ENCODE measurements around the gene GRHL1. TPM values are rescaled to one million over a fixed set of nuclear protein-coding genes. Genes with fewer than 3 reads are reported as not detected.
A peak's percentile ranks its signal among the peaks of the same experiment; 100 is the strongest.
"Not testable (repeated sequence)": the region's sequence is repeated elsewhere in the genome, so short reads cannot be mapped to it uniquely, and the experiment has no call there.

The GRHL1 gene
- total RNA-seq, 1 donor from 2014 or later, result 1.1 TPM

DNA sequence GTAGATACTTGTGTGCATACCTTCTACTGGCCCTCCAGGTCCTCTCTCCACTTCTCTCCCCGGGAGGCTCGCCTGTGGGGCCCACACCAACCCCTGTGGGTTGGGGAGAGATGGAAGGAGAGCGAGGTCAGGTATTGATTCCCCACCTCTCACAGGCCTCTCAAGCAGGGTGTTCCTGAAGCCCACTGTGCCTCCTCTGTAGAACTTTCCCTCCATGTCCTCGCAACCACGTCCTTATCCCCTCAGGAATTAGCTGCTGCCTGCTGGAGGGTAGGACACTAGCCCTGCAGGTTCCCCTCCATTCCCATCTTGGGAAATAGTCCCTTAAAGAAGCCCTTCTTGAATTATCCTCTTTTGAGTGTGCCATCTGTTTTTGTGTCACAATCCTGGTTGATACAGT lies 52.9 kb downstream of the GRHL1 start:
- intact Hi-C loops (cut with DNase I), result no loop called here
- peak; percentile 39 for DNase-seq (ENCODE audit: low spot score)

DNA sequence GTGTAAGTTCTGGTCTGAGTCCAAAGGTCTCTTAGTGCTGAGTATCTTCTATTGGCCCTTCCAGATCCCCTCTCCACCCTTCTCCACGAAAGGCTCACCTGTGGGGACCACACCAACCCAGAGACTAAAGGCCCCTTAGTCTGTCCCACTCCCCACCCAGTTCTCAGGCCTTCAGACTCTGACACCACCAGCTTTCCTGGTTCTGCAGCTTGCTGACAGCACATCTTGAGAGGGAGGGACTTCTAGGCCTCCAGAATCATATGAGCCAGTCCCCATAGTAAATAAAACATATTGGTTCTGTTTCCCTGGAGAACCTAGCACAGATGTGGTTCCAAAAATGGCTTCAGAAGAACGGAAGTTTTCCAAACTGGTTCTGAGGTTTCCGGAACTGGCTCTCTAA lies 53.3 kb downstream of the GRHL1 start:
- DNase-seq (ENCODE audit: low spot score), result peak; percentile 15
- intact Hi-C loops (cut with DNase I), result no loop called here

DNA sequence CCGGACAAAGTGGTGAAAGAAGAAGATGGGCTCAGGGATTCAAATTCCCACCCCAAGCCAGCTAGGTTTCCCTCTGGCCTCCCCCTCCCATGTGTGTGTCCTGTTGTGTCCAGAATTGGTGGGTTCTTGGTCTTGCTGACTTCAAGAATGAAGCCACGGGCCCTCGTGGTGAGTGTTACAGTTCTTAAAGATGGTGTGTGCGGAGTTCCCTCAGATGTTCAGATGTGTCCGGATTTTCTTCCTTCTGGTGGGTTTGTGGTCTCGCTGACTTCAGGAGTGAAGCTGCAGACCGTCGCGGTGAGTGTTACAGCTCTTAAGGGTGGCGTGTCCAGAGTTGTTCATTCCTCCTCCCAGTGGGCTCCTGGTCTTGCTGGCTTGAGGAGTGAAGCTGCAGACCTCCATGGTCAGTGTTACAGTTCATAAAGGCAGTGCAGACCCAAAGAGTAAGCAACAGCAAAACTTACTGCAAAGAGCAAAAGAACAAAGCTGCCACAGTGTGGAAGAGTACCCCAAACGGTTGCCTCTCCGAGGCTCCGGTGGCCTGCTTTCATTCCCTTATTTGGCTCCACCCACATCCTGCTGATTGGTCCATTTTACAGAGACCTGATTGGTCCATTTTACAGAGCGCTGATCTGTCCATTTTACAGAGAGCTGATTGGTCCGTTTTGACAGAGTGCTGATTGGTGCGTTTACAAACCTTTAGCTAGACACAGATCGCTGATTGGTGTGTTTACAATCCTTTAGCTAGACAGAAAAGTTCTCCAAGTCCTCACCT lies 54.2 kb downstream of the GRHL1 start:
- intact Hi-C loops (cut with DNase I), result no loop called here
- DNase-seq (ENCODE audit: low spot score), result peak; percentile 63

DNA sequence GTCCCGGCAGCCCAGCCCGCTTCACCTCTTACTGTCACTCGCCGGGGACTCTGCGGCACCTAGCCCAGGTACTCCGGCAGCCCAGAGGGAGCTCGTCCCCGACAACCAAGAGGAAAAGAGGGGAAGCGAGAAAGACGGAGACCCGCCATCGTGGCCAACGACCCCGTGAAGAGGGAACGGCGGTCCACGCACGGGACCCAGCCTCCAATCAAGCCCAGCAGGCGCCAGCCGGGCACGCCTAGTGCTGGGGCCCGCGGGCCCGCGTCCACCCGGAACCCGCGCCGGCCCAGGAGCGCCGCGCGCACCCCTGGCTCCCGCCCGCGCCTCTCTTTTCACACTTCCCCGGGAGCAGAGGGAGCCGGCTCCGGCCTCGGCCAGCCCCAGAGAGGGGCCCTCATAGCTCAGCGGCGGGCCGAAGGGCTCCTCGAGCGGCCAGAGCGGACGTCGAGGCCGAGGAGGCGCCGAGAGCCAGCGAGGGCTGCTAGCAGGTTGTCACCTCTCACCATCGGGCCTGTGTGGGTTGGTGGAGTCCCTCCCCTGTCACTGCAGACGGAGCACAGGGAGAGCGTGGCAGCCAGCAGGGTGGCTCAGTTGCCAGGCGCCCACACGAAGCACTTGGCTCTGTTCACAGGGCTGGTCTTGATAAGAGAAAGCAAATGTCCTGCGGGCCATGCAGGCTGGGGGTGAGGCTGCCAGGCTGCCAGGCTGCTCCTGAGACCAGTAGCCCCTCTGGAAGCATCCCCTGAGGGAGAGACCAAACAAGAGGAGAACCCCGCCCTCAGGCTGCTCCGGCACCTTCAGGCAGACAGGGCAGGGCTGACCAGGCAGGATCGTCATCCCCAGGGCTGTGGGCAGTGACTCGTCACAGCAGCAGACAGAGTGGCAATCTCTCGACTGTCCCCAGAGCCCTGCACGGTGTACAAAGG lies 55.0 kb downstream of the GRHL1 start:
- DNase-seq (ENCODE audit: low spot score), result peak; percentile 84
- intact Hi-C loops (cut with DNase I), result no loop called here

DNA sequence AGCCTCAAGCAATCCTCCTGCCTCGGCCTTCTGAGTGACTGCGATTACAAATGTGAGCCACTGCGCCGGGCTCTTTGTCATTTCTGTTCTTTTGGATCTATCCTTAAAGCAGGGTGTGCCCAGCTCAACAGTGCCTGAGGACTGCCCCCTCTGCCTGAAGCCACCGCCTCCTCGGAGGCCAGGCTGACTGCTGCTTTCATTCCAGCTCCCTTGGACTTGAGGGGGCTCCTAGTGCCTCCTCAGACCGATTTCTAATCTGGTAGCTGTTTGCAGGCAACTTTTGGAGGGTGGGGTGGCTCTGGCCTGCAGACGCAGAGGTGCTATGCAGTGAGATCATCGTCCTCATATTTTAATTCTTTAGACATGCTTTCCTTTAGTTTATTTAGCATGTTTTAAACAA lies 55.9 kb downstream of the GRHL1 start:
- intact Hi-C loops (cut with DNase I), result no loop called here
- DNase-seq (ENCODE audit: low spot score), result peak; percentile 76

DNA sequence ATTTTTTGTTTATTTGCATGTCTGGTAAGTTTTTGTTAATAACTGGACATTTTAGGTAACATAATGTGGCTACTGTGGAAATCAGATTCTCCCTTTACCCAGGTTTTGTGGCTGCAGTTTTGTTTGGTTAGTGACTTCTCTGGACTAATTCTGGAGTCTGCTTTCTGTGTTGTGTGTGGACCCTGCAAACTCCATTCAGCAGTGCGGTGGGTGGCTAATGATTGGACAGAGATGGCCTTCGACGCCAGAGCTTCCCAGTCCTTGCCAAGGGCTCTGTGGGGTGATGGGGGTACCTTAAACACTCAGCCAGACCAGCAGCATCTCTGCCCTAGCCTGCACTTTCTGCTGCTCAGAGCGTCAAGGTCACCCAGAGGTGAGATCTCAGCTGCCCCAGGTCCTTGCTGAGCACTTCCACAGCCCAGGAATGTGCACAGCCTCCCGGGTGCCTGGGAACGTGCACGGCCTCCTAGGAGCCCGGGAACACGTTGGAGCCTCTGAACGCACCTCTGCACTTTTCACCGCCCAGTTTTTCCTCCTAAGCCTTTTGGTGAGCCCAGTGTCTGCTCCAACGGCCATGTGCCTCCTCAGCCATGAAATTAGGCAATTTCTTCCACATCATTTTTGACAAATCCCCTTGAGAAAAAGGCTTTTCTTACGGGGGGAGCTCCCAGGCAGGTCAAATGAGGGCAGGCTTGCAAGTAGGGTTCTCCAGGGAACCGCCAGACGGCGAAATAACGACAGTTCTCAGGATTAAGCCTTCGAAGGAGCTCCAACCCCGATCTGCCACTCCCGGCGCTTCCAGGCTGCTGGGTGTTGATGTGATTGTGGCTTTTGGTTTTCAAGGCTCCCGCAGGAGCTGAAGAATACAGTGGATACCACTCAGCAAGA lies 56.7 kb downstream of the GRHL1 start:
- DNase-seq (ENCODE audit: low spot score), result peak; percentile 75
- intact Hi-C loops (cut with DNase I), result loop anchor here (2.0 kb wide), 1 partner anchor 35 kb away; the partner anchor contains the start of gene KLF11

DNA sequence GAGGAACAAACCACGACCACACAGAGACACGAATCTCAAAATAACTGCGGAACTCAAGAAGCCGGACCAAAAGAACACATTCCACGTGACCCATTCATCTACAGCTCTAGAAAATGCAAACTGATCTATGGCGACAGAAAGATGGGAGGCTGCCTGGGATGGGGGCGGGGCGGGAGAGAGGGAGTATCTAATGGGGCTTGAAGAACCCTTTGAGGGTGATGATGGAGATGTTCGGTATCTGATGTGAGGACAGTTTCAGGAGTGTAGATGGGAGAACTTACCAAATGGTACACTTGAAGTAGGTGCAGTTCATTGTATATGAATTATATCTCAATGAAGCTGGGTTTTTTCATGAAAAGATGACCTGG lies 57.3 kb downstream of the GRHL1 start:
- DNase-seq (ENCODE audit: low spot score), result no peak
- intact Hi-C loops (cut with DNase I), result loop anchor here (2.0 kb wide), 1 partner anchor 34 kb away; the partner anchor contains the start of gene KLF11

DNA sequence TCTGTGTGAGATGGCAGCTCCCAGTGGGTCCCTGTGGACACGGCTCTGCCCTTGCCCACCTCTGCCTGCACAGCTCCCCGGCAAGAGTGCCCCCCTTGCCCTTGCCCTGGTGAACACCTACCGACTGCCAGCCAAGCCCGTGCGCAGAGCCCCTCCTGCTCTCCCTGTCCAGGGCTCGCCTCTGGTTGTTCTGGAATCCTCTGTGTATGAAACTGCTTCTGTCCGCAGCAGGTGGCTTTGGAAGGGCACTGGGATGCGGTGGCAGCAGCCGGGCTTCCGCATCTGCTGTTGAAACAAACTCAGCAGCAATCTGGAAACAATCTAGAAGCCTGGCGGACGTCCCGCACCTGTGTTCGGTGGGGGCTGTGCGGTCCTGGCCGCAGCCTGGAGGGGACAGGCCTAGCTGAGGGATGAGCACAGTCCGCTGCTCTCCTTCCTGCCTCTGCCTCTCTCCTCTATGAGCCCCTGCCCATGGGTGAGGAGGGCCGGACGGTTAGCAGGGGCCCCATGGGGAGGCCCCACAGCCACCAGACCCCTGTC lies 57.8 kb downstream of the GRHL1 start:
- DNase-seq (ENCODE audit: low spot score), result peak; percentile 74
- intact Hi-C loops (cut with DNase I), result loop anchor here (2.0 kb wide), 1 partner anchor 33 kb away; the partner anchor contains the start of gene KLF11

DNA sequence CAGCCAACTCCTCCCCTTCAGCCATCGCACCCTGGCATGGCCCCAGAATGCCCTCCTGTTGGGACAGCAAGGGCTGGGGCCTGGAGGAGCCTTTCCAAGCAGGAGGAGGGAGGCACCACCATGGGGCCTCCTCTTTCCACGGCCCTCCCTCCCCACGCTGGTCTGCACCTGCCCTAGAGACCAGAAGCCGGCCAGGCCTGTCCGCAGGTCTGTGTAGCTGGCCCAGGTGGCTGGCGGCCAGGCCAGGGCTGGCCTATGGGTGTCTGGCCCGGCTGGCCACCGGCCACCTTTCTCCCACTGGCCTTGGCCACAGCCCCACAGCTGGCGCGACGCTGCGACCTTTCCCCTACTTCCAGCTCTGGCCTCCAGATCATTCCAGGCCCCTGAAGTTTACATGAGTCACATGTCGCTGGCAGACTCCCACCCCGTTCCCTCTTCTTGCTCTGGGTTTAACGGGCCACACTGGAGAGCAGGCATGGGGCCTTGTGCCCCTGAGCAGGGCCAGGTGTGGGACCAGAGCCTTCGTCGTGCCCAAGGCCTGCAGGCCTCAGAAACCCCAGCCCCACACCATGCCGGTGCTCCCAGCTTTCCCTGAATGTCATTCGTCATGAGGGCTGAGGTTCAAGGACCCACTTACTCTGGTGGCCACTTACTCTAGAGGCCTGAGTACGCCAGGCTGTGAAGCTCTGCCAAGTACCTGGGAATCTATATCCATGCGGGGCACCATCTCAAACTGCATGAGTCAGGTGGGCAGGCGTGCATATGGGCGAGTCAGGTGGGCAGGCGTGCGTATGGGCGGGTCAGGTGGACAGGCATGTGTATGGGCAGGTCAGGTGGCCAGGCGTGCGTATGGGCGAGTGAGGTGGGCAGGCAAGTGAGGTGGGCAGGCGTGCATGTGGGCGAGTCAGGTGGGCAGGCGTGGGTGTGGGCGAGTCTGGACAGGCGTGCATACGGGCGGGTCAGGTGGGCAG lies 58.6 kb downstream of the GRHL1 start:
- DNase-seq (ENCODE audit: low spot score), result peak; percentile 81
- intact Hi-C loops (cut with DNase I), result loop anchor here (2.0 kb wide), 1 partner anchor 33 kb away; the partner anchor contains the start of gene KLF11

DNA sequence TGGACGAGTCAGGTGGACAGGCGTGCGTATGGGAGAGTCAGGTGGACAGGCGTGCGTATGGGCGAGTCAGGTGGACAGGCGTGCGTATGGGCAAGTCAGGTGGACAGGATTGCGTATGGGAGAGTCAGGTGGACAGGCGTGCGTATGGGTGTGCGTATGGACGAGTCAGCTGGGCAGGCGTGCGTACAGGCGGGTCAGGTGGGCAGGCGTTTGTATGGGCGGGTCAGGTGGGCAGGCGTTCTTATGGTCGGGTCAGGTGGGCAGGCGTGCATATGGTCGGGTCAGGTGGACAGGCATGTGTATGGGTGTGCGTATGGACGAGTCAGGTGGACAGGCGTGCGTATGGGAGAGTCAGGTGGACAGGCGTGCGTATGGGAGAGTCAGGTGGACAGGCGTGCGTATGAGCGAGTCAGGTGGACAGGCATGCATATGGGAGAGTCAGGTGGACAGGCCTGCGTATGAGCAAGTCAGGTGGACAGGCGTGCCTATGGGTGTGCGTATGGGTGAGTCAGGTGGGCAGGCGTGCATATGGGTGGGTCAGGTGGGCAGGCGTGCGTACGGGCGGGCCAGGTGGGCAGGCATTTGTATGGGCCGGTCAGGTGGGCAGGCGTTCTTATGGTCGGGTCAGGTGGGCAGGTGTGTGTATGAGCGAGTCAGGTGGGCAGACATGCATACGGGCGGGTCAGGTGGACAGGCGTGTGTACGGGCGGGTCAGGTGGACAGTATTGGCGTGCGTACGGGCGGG lies 59.5 kb downstream of the GRHL1 start:
- intact Hi-C loops (cut with DNase I), result not testable (repeated sequence)

DNA sequence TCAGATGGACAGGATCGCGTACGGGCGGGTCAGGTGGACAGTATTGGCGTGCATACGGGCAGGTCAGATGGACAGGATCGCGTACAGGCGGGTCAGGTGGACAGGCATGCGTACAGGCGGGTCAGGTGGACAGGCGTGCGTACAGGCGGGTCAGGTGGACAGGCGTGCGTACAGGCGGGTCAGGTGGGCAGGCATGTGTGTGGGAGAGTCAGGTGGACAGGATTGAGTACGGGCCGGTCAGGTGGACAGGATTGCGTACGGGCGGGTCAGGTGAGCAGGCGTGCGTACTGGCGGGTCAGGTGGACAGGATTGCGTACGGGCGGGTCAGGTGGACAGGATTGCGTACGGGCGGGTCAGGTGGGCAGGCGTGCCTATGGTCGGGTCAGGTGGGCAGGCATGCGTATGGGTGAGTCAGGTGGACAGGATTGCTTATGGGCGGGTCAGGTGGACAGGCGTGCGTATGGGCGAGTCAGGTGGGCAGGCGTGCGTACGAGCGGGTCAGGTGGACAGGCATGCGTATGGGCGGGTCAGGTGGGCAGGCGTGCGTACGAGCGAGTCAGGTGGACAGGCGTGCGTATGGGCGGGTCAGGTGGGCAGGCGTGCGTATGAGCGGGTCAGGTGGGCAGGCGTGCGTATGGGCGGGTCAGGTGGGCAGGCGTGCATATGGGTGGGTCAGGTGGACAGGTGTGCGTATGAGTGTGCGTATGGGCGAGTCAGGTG lies 60.3 kb downstream of the GRHL1 start:
- intact Hi-C loops (cut with DNase I), result not testable (repeated sequence)
- peak; percentile 74 for DNase-seq (ENCODE audit: low spot score)

More for the DNA sequence above, 59.5 kb downstream of the GRHL1 start:
- peak; percentile 71 for DNase-seq (ENCODE audit: low spot score)

DNA sequence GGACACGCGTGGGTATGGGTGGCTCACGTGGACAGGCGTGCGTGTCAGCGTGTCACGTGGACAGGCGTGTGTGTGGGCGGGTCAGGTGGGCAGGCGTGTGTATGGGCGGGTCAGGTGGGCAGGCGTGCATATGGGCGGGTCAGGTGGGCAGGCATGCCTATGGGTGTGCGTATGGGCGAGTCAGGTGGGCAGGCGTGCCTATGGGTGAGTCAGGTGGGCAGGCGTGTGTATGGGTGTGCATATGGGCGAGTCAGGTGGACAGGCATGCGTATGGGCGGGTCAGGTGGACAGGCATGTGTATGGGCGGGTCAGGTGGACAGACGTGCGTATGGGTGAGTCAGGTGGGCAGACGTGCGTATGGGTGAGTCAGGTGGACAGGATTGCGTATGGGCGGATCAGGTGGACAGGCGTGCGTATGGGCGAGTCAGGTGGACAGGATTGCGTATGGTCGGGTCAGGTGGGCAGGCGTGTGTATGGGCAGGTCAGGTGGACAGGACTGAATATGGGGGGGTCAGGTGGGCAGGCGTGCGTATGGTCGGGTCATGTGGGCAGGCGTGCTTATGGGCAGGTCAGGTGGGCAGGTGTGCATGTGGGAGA lies 61.0 kb downstream of the GRHL1 start:
- DNase-seq (ENCODE audit: low spot score); intact Hi-C loops (cut with DNase I): not testable (repeated sequence)

DNA sequence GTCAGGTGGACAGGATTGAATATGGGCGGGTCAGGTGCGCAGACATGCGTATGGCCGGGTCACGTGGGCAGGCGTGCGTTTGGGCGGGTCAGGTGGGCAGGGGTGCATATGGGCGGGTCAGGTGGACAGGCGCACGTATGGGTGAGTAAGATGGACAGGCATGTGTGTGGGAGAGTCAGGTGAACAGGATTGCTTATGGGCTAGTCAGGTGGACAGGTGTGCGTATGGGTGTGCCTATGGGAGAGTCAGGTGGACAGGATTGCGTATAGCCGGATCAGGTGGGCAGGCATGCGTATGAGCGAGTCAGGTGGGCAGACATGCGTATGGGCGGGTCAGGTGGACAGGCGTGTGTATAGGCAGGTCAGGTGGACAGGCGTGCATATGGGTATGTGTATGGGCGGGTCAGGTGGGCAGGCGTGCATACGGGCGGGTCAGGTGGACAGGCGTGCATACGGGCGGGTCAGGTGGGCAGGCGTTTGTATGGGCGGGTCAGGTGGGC lies 61.5 kb downstream of the GRHL1 start:
- peak; percentile 58 for DNase-seq (ENCODE audit: low spot score)
- intact Hi-C loops (cut with DNase I), result no loop called here

DNA sequence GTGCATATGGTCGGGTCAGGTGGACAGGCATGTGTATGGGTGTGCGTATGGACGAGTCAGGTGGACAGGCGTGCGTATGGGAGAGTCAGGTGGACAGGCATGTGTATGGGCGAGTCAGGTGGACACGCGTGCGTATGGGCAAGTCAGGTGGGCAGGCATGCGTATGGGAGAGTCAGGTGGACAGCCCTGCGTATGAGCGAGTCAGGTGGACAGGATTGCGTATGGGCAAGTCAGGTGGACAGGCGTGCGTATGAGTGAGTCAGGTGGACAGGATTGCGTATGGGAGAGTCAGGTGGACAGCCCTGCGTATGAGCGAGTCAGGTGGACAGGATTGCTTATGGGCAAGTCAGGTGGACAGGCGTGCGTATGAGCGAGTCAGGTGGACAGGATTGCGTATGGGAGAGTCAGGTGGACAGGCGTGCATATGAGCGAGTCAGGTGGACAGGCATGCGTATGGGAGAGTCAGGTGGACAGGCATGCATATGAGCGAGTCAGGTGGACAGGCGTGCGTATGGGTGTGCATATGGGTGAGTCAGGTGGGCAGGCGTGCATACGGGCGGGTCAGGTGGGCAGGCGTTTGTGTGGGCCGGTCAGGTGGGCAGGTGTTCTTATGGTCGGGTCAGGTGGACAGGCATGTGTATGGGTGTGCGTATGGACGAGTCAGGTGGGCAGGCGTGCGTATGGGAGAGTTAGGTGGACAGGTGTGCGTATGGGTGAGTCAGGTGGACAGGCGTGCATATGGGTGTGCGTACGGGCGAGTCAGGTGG lies 62.3 kb downstream of the GRHL1 start:
- intact Hi-C loops (cut with DNase I), result not testable (repeated sequence)
- peak; percentile 59 for DNase-seq (ENCODE audit: low spot score)

DNA sequence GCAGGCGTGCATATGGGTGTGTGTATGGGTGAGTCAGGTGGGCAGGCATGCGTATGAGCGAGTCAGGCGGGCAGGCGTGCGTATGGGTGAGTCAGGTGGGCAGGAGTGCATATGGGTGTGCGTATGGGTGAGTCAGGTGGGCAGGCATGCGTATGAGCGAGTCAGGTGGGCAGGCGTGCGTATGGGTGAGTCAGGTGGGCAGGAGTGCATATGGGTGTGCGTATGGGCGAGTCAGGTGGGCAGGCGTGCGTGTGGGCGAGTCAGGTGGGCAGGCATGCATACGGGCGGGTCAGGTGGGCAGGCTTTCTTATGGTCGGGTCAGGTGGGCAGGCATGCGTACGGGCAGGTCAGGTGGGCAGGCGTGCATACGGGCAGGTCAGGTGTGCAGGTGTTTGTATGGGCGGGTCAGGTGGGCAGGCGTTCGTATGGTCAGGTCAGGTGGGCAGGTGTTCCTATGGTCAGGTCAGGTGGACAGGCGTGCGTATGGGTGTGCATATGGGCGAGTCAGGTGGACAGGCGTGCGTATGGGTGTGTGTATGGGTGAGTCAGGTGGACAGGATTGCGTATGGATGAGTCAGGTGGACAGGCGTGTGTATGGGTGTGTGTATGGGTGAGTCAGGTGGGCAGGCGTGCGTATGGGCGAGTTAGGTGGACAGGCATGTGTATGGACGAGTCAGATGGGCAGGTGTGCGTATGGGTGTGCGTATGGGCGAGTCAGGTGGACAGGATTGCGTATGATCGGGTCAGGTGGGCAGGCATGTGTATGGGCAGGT lies 63.1 kb downstream of the GRHL1 start:
- intact Hi-C loops (cut with DNase I), result no loop called here
- peak; percentile 35 for DNase-seq (ENCODE audit: low spot score)
